ENCODE data around the gene RABGAP1L. TPM values are rescaled to one million over a fixed set of nuclear protein-coding genes. Genes with fewer than 3 reads are reported as not detected.

The RABGAP1L gene
- total RNA-seq, 2 donors from 2014 or later: 51.4 to 124 TPM

- Histone ChIP-seq H3K36me3 (replicated peaks in 1 of 2; ENCODE audit: insufficient read depth in 1 of 2, low read depth in 2 of 2) (no peaks in the 10 kb centered on the region), H3K4me1 (no peaks in the 10 kb centered on the region), H3K9me3 (no peaks in the 10 kb centered on the region), H3K4me3 (no peak overlapping the region), H3K27ac (no peak overlapping the region), H3K27me3 (no peaks in the 10 kb centered on the region)
- ATAC-seq (peak; percentile 30), DNase-seq (no peak)
- intact Hi-C loops (cut with DNase I): no loop called here
- WGBS, 2 donors: 27 to 29% methylated on average over 4 of the region's 4 CpGs
- peak; percentile 36 to 74 (median 69) for TF ChIP-seq CTCF (IDR thresholded peaks at IDR 0.05)
- TF ChIP-seq POLR2A (IDR thresholded peaks at IDR 0.05): no peak
These were observed 58.7 kb downstream of the RABGAP1L start for GRCh38 chr1:174217787-174218574.

GRCh38 chr1:174218983-174219382 lies 59.7 kb downstream of the RABGAP1L start:
- intact Hi-C loops (cut with DNase I): no loop called here
- no peaks in the 10 kb centered on the region for H3K27me3 ChIP-seq
- ATAC-seq: no peak

GRCh38 chr1:174219606-174220370 lies 60.5 kb downstream of the RABGAP1L start:
- Histone ChIP-seq H3K4me3 (no peak overlapping the region), H3K4me1 (no peaks in the 10 kb centered on the region), H3K36me3 (replicated peaks in 1 of 2; ENCODE audit: insufficient read depth in 1 of 2, low read depth in 2 of 2) (no peaks in the 10 kb centered on the region), H3K27ac (no peak overlapping the region), H3K27me3 (no peaks in the 10 kb centered on the region), H3K9me3 (no peaks in the 10 kb centered on the region)
- intact Hi-C loops (cut with DNase I): no loop called here
- ATAC-seq (no peak), DNase-seq (no peak)
- WGBS, 2 donors: 79% methylated on average over 4 of the region's 4 CpGs
- TF ChIP-seq POLR2A (IDR thresholded peaks at IDR 0.05): no peak
- no peak for TF ChIP-seq CTCF (IDR thresholded peaks at IDR 0.05)

More at GRCh38 chr1:174218983-174219382, 59.7 kb downstream of the RABGAP1L start:
- H3K9me3 ChIP-seq: no peaks in the 10 kb centered on the region
- H3K4me1 ChIP-seq: no peaks in the 10 kb centered on the region
- no peaks in the 10 kb centered on the region for H3K36me3 ChIP-seq (replicated peaks in 1 of 2; ENCODE audit: insufficient read depth in 1 of 2, low read depth in 2 of 2)
- no peak for DNase-seq
- no peak for TF ChIP-seq CTCF (IDR thresholded peaks at IDR 0.05)
- TF ChIP-seq POLR2A (IDR thresholded peaks at IDR 0.05): no peak
- H3K27ac ChIP-seq: no peak overlapping the region
- H3K4me3 ChIP-seq: no peak overlapping the region

GRCh38 chr1:174221681-174222080 lies 62.4 kb downstream of the RABGAP1L start:
- WGBS, 2 donors: 90 to 91% methylated on average over 2 of the region's 2 CpGs
- Histone ChIP-seq H3K27ac (no peak overlapping the region), H3K27me3 (no peaks in the 10 kb centered on the region), H3K36me3 (replicated peaks in 1 of 2; ENCODE audit: insufficient read depth in 1 of 2, low read depth in 2 of 2) (no peaks in the 10 kb centered on the region), H3K4me1 (no peaks in the 10 kb centered on the region), H3K9me3 (no peaks in the 10 kb centered on the region), H3K4me3 (no peak overlapping the region)
- no peak for TF ChIP-seq CTCF (IDR thresholded peaks at IDR 0.05)
- no peak for TF ChIP-seq POLR2A (IDR thresholded peaks at IDR 0.05)
- ATAC-seq (no peak), DNase-seq (no peak)
- intact Hi-C loops (cut with DNase I): no loop called here

Data from body of pancreas (tissue), 4 donors.